Measurements from ENCODE around the gene CFD. TPM values are rescaled to one million over a fixed set of nuclear protein-coding genes. Genes with fewer than 3 reads are reported as not detected.
"Not testable (repeated sequence)": the region's sequence is repeated elsewhere in the genome, so short reads cannot be mapped to it uniquely, and the experiment has no call there.

The CFD gene
- total RNA-seq, 4 donors from 2014 or later: 52.2 to 883 (median 129) TPM

- WGBS, 2 donors: 10 to 37% methylated on average over 13 to 21 of the region's 70 CpGs
- Histone ChIP-seq H3K9me3 (no peaks in the 10 kb centered on the region), H3K36me3 (no peaks in the 10 kb centered on the region), H3K4me3 (peak overlapping the region in 2 of 4 donors; percentile 29 to 51), H3K27me3 (peaks cover 0 to 97% (median 9%) of the 10 kb centered on the region in 4 donors), H3K4me1 (peaks cover 11 to 35% (median 16%) of the 10 kb centered on the region in 3 donors), H3K27ac (no peak overlapping the region)
- intact Hi-C loops (cut with DNase I): no loop called here
- no peak for DNase-seq
- TF ChIP-seq POLR2A (IDR thresholded peaks at IDR 0.05): no peak
- no peak for TF ChIP-seq CTCF (IDR thresholded peaks at IDR 0.05)
Measured at GRCh38 chr19:843836-844545, 15.5 kb upstream of the CFD start.

DNA sequence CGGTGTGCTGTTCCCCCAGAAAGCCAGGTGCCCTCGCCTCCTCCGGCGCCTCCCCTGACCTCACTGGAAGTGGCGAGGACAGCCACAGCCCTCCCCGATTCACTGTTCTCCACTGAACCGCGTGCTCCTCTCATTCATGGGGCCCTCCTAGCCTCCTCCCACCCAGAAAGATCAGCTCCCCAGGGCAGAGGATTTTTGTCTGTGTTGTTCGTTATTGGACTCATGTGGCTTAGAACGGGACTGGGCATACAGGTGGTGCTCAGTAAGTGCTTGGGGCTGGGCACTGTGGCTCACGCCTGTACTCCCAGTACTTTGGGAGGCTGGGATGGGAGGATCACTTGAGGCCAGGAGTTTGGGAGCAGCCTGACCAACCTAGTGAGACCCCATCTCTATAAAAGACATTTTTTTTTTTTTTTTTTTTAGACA lies 14.9 kb upstream of the CFD start:
- no peaks in the 10 kb centered on the region for H3K36me3 ChIP-seq
- intact Hi-C loops (cut with DNase I): no loop called here
- H3K27me3 ChIP-seq: peaks cover 0 to 96% (median 9%) of the 10 kb centered on the region in 4 donors
- TF ChIP-seq CTCF (IDR thresholded peaks at IDR 0.05) (no peak), POLR2A (IDR thresholded peaks at IDR 0.05) (no peak)
- DNase-seq: no peak
- WGBS, 2 donors: 31 to 38% methylated on average over 4 to 6 of the region's 11 CpGs
- H3K4me1 ChIP-seq: peaks cover 11 to 29% (median 16%) of the 10 kb centered on the region in 3 donors
- no peak overlapping the region for H3K27ac ChIP-seq
- H3K4me3 ChIP-seq: no peak overlapping the region
- no peaks in the 10 kb centered on the region for H3K9me3 ChIP-seq

DNA sequence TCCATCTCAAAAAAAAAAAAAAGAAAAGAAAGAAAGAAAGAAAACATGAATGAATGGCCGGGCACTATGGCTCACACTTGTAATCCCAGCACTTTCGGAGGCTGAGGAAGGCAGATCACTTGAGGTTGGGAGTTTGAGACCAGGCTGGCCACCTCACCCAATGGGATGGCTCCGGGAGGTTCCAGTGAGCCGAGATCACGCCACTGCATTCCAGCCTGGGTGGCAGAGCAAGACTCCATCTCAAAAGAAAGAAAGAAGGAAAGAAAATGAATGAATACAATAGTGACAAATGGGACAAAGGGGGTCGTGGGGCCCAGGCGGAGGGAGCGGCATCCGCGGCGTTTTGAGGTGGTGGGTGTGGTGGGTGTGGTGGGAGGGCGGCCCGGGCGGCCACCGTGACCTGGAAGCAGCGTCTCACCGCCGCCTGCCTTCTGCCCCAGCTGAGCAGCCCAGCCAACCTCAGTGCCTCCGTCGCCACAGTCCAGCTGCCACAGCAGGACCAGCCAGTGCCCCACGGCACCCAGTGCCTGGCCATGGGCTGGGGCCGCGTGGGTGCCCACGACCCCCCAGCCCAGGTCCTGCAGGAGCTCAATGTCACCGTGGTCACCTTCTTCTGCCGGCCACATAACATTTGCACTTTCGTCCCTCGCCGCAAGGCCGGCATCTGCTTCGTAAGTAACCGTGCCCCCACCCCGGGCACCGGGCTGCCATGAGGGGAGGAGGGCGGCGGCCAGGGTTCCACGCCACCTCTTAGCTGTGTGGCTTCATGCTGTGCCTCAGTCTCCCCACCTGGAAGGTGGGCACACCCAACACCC lies 13.6 kb upstream of the CFD start:
- 36 to 48% methylated on average over 18 to 27 of the region's 37 CpGs for WGBS, 2 donors
- TF ChIP-seq POLR2A (IDR thresholded peaks at IDR 0.05) (no peak), CTCF (IDR thresholded peaks at IDR 0.05) (no peak)
- intact Hi-C loops (cut with DNase I): no loop called here
- DNase-seq: no peak
- H3K4me1 ChIP-seq: peaks cover 16 to 39% (median 23%) of the 10 kb centered on the region in 3 donors
- no peaks in the 10 kb centered on the region for H3K36me3 ChIP-seq
- H3K27me3 ChIP-seq: peaks cover 0 to 95% (median 9%) of the 10 kb centered on the region in 4 donors
- no peaks in the 10 kb centered on the region for H3K9me3 ChIP-seq
- H3K27ac ChIP-seq: no peak overlapping the region
- no peak overlapping the region for H3K4me3 ChIP-seq

- Histone ChIP-seq H3K9me3 (no peaks in the 10 kb centered on the region), H3K27me3 (peaks cover 0 to 98% (median 4%) of the 10 kb centered on the region in 4 donors), H3K4me3 (no peak overlapping the region), H3K4me1 (peaks cover 20 to 54% (median 22%) of the 10 kb centered on the region in 3 donors), H3K36me3 (no peaks in the 10 kb centered on the region), H3K27ac (peak overlapping the region in 2 of 4 donors; percentile 23 to 30)
- DNase-seq: no peak
- intact Hi-C loops (cut with DNase I): no loop called here
- no peak for TF ChIP-seq POLR2A (IDR thresholded peaks at IDR 0.05)
- no peak for TF ChIP-seq CTCF (IDR thresholded peaks at IDR 0.05)
- 29 to 39% methylated on average over 6 to 7 of the region's 12 CpGs for WGBS, 2 donors
Measured at GRCh38 chr19:848386-848921, 11.0 kb upstream of the CFD start.

DNA sequence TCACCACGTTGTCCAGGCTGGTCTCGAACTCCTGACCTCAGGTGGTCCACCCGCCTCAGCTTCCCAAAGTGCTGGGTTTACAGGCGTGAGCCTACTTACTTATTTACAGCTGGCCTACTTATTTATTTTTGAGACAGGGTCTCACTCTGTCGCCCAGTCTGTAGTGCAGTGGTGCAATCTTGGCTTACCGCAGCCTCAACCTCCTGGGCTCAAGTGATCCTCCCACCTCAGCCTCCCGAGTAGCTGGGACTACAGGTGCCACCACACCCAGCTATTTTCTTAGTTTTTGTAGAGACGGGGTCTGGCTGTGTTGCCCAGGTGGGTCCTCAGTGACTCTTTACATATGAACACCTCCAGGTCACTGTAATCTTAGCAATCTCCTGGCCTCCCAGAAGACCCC lies 10.3 kb upstream of the CFD start:
- H3K9me3 ChIP-seq; intact Hi-C loops (cut with DNase I); DNase-seq; H3K4me3 ChIP-seq; H3K36me3 ChIP-seq; H3K27ac ChIP-seq: not testable (repeated sequence)
- peaks cover 0 to 96% (median 1%) of the 10 kb centered on the region in 4 donors for H3K27me3 ChIP-seq
- WGBS, 2 donors: 68 to 73% methylated on average over 7 to 8 of the region's 8 CpGs
- H3K4me1 ChIP-seq: peaks cover 15 to 47% (median 16%) of the 10 kb centered on the region in 3 donors

All from esophagus squamous epithelium (tissue), 5 donors.